Middle frontal gyrus (tissue), 1 donor: ENCODE results near the gene HECTD2.
"Not testable (repeated sequence)": the region's sequence is repeated elsewhere in the genome, so short reads cannot be mapped to it uniquely, and the experiment has no call there.

Source experiments
- DNase-seq: peaks from one replicate; pipeline ENCODE4 v3.0.0-alpha.2; 2015; ENCODE audit warnings: low spot score; ENCODE audit errors: extremely low spot score

The HECTD2 gene

DNA sequence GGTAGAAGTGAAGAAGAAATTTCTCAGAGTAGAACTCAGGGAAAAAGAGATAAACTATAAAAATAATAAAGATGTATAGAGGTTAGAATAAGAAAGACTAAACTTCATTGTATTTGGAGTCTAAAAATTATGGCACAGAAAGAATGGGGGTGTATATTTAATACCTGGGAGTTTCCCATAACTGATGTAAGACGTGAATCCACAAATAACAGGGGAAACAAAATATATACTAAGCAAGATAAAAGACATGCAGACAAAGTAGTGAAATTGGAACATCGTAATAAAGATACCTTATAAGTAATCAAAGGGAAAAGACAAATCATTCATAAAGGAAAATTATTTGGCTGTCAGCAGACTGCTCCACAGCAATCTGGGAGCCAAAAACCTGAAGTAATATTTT lies 62.8 kb downstream of the HECTD2 start:
- DNase-seq: no peak

DNA sequence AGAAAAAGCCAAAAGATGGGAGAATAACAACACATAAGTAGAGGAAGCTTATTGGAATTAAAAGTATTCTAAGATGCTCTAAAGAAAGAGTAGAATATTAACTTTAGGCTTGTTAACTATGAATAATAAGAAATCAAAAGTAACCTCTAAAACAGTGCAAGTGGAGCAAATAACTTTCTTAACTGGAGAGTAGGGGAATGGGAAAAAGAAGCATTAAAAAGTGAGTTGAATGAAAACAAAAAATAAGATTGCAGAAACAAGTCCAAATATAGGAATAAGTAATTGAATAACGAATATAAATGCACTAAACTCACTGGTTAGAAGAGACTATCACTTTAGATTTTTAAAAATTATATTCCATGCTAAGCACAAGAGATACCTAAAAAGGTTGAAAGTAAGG lies 63.9 kb downstream of the HECTD2 start:
- no peak for DNase-seq

DNA sequence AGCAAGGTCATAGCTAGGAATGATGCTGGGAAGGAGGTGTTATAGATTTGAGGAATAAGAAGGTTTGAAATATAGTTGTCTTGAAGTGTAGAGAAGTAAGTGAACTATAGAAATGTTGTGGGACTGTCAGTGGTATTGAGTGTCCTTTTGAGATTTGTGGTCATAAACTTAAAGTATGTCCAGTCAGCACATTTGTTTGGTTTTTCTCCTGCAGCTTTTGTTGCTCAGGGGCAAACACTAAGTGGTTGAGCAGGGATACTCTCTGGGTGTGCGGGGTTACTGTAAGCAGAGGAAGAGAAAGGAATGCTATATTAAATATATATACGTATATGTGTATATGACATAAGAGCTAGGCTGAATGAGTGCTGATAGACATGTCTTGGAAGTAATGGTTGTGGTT lies 67.1 kb downstream of the HECTD2 start:
- no peak for DNase-seq

DNA sequence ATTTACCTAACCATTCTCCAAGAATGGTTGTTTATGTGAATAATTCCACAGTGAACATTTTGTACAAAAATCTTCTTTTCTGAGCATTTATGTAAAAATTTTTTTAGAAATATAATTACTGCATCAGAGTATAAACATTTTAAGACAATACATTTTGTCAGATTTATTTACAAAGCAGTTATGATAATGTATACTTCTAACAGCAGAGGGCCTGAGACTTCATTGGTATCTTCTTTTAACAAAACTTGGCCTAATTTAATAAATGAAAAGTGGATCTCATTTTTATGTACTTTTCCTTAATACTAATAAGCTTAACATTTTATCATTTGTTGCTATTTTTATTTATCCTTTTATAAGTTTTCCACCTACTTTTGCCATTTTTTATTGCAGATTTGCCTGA lies 69.4 kb downstream of the HECTD2 start:
- DNase-seq: no peak

DNA sequence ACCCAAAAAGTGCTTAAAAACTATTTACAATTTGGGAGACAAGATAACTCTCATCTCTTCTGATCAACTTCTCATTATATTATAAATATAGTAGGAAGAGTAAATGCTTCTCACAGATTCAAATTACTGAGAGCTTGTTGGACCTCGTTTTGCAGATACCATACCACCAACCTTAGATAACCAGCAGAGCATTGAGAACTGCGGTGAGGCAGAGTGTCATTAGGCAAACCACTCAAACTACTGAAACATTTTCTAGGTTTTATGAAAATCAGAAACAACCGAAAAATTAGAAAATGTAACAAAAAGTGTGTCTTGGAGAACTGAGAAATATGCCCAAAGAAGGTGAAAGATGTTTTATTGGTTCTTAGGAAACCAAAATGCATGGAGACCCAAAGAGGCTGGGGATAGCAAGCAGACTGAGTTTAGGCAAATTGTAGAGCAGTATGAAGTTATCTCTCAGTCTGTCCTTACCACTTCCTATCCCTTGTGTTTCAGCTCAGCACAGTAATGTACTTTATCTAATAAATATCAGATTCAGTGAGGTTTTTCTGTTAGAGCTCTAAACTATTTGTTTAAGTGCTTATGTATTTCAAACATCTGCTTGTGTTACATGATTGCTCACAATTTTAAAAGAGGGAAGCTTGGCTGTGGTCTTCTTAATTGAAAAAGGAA lies 77.9 kb downstream of the HECTD2 start:
- no peak for DNase-seq

DNA sequence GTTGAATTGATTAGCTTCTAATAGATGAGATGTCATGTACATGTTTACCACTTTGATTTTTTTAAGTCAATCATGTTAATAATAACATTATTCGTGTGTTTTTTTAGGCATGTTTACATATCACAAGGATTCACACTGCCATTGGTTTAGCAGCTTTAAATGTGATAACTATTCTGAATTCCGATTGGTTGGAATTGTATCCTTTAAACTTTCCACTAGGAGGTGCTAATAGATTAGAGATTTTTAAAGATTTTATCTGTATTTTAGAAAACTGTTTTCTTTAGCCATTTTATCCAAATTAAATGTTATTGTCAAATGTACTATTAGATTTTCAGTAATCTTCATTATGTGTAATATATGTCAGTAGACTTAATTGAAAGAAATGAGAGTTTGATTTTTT lies 83.2 kb downstream of the HECTD2 start:
- no peak for DNase-seq

DNA sequence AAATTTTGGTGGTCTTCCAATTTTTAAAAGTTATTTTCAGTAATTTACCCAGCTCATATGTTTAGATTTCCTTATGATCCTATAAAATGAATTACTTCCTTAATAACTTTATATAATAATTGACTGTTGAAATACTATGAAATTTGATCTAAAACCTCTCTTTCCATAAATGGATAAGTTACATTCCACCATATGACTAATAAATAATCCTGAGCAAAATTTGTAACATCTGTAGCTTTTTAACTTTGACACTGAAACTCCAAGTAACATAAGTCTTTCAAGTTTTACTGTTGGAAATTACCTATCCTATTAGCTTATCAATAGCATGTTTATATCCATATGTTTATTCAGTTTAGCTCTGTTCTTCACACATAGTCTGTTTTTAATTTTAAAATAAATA lies 85.3 kb downstream of the HECTD2 start:
- no peak for DNase-seq

DNA sequence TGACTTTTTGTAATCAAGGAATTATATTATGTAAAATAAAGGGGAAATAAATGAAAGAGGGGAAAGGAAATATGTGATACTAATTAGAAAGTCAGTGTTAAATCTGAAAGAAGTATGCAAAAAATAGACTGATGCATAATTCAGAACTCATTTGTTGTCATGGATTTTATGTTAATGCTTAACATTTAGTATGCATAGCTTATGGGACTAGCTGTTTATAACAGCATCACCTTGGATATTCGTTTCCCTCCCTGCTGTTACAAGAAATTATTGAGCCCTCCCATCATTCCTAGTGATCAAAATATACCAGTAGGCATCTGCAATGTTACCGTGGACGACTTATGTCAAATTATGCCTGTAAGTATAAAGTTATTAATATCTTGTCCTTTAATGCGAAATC lies 85.9 kb downstream of the HECTD2 start:
- DNase-seq: no peak

DNA sequence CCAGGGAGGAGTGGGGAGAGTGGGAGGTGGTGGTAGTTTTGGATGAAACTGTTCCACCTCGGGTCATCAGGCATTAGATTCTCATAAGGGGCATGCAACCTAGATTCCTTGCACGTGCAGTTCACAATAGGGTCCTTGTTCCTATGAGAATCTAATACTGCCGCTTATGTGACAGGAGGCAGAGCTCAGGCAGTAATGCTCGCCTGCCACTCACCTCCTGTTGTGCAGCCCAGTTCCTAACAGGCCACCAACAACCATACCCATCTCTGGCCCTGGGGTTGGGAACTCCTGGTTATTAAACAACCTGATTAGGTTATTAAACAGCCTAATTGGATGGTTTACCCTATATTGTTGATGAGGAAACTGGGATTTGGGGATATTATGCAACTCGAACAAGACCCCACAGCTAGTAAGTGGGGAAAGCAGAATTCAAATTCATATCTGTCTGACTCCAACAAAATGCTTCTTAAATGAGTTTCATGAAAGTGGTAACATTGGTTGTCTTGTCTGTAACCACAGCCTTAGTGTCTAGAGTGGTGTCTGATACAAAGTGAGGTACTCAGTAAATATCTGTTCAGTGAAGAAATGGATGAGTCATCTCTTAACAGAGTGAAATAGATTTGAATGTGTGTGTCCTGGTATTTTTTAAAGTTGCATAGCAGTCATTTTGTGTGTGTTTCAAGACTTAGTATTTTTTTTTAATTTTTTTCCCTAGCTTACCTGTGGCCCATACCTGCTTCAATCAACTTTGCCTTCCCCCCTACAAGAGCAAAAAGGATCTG lies 101.6 kb downstream of the HECTD2 start:
- no peak for DNase-seq

DNA sequence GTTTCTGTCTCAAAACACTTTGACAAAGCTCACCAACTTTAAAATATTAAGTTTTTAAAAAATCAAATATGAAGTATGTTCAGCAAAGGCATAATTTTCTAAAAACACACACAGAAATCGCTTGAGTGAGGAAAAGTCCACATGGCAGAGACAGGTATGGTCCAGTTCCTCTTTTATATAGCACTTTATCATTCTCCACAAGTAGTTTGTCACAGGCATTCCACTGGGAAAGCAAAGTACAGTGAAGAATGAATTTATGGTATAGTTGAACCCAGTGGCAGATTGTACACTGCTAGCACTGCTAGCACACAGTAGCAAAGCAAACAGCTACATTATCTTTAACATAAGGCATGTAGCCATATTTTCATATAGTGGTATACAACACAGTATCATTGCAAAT lies 102.3 kb downstream of the HECTD2 start:
- no peak for DNase-seq

DNA sequence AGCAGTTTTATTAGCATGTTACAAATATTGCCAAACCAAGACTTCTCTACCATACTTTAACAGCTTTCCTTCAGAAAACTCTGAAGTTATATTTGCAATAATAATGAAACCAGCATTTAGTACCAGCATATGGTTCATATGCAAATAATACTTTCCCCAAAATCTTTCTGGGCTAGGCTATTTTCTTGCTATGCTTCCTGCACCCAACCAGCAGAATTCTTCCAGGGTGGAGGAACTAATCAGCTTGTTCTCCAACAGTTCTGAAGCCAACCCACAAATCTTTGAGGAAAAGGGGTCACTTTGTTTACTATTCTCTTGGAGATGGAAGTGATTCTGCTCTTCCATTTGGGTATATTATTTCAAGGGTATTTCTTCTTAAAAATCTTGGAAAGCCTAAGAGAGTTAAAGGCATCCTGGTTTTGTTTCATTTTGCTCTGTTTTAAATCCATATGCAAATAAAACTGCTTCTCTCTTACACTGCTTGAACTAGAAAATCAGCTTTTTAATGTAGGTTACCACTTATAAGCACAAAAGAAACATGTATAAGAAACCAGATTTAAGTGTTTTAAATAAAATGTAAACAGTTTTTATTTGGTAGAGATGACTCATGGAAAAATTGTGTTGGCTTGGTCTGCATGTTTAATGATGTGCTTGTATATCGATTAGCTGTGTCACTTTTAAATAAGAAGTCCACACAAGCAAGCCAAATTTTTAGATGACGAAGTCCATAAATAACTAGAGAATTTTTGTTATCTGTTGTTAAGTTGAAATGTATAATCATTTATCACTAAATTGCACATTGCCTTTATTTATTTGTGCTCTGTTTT lies 103.7 kb downstream of the HECTD2 start:
- DNase-seq: no peak

DNA sequence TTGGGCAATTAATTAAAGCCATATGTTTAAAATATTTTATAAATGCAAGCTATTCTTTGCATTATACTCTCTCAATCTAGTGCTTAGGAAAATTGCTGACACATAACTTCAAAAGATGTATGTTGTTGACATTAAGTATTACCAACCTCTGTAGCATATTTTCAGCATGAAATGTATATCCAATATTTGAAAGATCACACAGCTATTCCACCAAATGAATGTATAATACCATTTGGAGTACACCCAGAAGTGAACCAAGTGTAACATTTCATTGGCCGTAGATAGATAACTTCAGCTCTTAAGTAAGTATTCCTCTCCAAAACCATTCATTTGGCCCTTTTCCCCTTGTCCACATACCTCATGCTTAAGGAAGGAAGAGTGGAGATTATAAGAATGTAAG lies 104.6 kb downstream of the HECTD2 start:
- DNase-seq: no peak

DNA sequence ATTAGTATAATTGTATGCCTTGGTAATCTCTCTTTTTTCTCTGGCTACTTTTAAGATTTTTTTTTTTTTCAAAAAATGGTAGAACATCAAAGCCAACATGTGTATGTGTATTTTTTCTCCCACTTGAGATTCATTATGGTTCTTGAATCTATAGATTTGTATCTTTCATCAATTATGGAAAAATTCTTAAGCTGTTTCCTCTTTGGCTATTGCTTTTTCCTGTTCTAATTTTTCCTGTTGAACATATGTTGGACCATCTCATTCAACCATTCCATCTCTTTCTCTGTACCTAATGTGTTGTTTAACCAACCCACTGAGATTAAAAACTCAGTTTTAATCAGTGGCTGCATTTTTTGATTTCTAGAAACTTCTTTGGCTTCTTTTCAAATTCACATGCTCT lies 107.2 kb downstream of the HECTD2 start:
- no peak for DNase-seq

DNA sequence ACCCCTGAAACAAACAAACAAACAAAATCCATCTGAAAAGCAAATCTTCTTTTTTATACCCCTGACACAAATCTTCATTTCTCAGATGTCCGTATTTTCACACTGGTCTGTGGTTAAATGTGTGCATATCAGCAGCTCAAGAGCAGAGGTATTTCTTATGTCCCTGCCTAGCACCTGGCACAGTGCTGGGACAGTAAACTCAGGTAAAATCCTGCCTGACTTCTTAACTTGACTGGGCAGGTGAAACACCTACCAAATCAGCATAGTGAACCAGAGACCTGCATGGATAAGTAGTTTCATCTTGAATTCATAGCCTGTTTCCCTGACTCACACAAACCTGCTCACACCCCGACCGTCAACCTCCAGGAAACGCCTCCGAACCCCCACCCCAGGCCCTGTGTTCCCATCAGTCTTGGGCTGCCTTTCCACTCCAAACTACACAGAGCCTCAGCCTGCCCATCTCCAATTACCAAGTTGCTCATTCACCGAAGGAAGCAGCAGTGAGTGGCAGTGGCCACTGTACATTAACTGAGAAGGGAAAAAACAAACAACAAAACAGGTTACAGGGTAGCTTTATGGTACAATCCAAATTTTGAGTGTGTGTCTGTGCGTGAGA lies 109.9 kb downstream of the HECTD2 start:
- no peak for DNase-seq

DNA sequence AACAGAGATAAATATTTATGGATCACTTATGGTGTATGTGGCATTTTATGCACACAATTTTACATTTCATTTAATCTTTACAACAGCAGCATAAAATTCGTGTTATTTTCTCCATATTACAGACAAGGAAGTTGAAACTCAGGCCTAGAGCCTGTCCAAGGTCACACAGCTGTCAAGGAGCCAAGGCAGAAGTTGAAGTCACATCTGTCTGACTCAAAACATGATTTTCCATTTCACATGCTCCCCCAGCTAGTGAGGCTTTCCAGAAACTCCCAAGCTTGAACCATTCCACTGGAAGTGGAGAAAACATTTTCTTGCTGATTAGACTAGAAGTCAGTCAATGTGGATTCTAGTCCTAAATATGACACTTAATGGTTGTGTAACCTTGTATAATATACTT lies 110.5 kb downstream of the HECTD2 start:
- no peak for DNase-seq

DNA sequence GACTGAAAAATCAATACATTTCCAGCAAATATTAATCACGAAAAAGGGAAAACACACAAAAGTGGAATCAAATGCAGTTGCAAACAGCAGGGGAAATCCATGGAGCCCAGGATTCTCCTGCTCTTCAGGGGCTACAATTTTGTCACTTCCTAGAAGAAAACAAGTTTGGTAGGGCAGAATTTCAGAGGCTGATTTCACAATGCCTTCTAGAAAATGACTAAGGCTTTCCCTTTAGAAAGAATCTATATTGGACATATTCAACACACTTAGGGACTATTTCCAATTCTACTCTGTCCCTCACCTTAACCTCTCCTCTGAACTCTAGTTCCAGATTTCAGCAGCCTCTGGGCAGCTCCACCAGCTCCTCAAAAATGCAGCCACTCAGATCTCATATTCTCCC lies 111.3 kb downstream of the HECTD2 start:
- no peak for DNase-seq

DNA sequence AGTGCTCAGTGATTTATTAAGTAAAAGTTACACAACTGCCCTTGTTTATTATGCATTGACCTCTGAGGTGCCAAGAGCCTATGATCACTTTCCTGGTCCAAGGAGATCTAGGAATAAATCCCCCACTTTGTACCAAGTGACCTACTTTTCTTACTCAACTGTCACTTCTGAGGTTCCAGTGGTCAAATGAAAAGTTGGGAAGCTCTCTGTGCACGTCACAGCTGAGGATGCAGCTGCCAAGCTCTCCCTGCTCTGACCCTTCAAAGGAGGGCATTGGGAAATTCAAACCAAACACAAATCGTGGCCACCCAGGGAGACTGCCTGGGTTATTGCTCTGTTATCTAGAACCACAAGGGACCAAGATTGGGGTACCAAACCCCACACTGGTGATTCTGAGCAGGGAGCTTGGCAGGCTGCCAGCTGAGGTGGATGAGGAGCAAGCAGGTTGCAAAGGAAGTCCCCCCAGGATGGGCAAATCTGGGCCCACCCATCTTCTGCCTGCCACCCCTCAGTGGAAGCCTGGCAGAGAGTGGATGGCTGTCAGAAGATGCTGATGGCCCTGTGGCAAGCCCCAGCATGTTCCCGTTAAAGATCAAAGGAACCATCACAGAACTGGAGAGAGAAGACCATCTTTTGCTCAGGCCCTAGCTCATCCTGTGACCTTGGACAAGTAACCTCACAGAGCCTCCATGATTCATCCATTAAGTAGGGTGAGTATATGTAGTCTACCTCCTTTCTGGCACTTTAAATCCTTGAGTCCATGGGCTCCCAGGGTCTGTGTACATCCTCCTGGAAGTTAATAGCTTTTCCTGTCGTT lies 116.0 kb downstream of the HECTD2 start:
- DNase-seq: no peak

DNA sequence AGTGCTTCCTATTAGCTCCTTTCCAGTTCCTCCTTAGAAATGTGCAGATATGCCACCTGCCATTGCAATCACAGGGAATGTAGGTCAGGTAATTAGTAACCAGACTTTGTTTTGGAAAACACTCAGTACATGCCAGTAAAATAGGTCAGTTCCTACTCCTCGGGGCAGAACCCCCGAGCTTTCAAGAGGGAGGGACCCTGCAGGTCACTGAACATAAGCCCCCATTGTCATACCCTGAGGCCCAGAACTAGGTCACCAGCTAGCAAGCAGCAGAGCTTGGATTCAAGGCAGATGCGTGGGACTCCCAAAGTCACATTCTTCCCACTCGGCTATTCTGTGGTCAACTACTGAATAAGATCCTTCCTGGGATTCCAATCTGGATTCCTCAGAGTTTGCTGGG lies 117.9 kb downstream of the HECTD2 start:
- no peak for DNase-seq

DNA sequence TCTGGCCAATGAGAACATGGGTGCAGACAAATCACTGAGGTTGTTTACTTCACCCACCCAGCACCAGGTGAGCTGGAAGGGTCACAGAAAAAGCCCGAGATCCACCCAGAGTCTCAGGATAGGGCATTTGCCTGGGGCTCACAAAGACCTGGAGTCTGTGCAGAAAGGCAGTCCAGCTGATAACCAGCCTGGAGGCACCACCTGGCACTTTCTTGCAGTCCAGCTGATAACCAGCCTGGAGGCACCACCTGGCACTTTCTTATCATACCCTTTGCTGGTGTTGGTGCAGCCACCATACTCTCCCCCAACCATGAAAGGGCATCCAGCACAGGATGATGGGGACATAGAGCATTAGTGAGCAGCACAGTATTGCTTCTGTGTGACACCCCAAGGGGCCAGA lies 118.6 kb downstream of the HECTD2 start:
- DNase-seq: no peak

DNA sequence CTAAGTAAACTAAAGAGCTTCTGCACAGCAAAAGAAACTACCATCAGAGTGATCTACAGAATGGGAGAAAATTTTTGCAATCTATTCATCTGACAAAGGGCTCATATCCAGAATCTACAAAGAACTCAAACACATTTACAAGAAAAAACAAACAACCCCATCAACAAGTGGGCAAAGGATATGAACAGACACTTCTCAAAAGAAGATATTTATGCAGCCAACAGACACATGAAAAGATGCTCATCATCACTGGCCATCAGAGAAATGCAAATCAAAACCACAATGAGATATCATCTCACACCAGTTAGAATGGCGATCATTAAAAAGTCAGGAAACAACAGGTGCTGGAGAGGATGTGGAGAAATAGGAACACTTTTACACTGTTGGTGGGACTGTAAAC lies 124.6 kb downstream of the HECTD2 start:
- DNase-seq: not testable (repeated sequence)

DNA sequence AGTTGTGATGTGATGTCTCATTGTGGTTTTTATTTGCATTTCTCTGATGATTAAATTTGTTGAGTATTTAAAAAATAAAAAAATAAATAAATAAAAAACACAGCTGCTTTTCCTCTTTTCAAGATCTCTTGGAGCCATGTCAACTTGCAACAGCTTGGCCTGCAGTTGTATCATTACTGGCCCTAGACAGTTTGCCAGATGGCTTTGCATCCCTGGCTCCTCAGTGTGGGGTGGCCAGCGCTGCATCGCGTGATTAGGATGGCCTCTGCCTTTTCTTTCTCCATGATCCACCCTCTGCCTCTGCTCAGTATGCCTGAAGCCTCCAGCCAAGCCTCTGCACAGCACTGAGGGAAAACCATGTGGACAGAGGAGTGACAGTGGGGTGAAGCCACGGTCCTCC lies 126.0 kb downstream of the HECTD2 start:
- no peak for DNase-seq
